ENCODE measurements around the gene FBXO46. TPM values are rescaled to one million over a fixed set of nuclear protein-coding genes. Genes with fewer than 3 reads are reported as not detected.
A peak's percentile ranks its signal among the peaks of the same experiment; 100 is the strongest.

Gene FBXO46
- total and polyA plus RNA-seq, 8 donors, result 12.6 to 19.2 (median 16.9) TPM

GRCh38 chr19:45670670-45671453, 59.8 kb downstream of the FBXO46 start:
- H3K9me3 ChIP-seq, result no peaks in the 10 kb centered on the region
- TF ChIP-seq CTCF (IDR thresholded peaks at IDR 0.05), result no peak
- H3K4me1 ChIP-seq, result peaks cover 13 to 32% of the 10 kb centered on the region in 2 donors
- H3K36me3 ChIP-seq, result no peaks in the 10 kb centered on the region
- ATAC-seq (peak; percentile 85), DNase-seq (peak in 3 of 4 donors; percentile 64 to 94 (median 86))
- no peak overlapping the region for H3K4me3 ChIP-seq
- H3K27ac ChIP-seq, result no peak overlapping the region
- peaks cover 20 to 96% of the 10 kb centered on the region in 2 donors for H3K27me3 ChIP-seq
- intact Hi-C loops (cut with DNase I), result no loop called here

GRCh38 chr19:45668342-45668871, 62.3 kb downstream of the FBXO46 start:
- ATAC-seq, result no peak

DNA sequence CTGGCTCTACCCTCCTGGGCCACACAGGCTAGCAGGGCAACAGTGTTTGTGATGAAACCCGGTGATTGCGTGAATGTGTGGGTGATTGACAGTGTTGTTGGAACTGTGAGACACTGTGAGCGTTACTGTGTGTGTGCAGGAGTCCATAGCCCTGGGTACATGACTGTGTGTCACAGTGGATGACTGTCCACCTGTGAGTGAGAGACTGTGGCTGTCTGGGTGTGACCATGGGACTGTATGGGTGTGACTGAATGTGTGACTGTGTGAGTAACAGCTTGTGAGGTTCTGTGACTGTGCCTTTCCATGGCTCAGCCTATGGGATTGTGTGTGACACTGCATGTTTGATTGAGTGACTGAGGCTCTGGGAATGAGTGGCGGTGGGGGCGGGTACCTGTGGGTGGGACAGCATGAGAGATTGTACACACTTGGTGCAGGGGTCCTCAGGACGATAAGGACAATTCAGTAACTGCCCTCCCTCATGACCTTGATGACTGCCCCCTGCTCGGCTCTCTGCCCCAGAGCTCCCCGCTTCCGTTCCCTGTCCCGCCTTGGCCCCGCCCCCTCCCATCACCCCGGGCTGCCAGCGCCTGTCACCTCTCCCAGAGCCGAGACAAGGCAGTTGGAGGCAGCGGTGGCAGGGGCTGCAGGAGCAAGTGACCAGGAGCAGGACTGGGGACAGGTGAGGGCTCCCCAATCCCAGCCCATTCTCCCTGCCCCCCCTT, 62.9 kb downstream of the FBXO46 start, which contains the start of gene GIPR:
Gene GIPR, plus strand, starts transcription at position 602 of the 722 bp plus-strand sequence. CDS start 1,300 bp downstream, outside the sequence.
- Histone ChIP-seq H3K9me3 (no peaks in the 10 kb centered on the region), H3K4me3 (peak within 1 kb of the TSS; percentile 20 to 42), H3K36me3 (no peaks in the 10 kb centered on the region), H3K27me3 (peaks cover 20 to 88% of the 10 kb centered on the region in 2 donors), H3K4me1 (peaks cover 13 to 28% of the 10 kb centered on the region in 2 donors), H3K27ac (no peak within 1 kb of the TSS)
- ATAC-seq, result peak; percentile 58
- no peak for TF ChIP-seq CTCF (IDR thresholded peaks at IDR 0.05)
- DNase-seq, result peak in 2 of 4 donors; percentile 65 to 89
- intact Hi-C loops (cut with DNase I), result no loop called here

More at GRCh38 chr19:45668342-45668871, 62.3 kb downstream of the FBXO46 start:
- Histone ChIP-seq H3K4me3 (peak overlapping the region; percentile 20 to 42), H3K9me3 (no peaks in the 10 kb centered on the region), H3K27ac (no peak overlapping the region), H3K27me3 (peaks cover 20 to 87% of the 10 kb centered on the region in 2 donors), H3K4me1 (peaks cover 13 to 28% of the 10 kb centered on the region in 2 donors), H3K36me3 (no peaks in the 10 kb centered on the region)
- no peak for TF ChIP-seq CTCF (IDR thresholded peaks at IDR 0.05)
- DNase-seq, result peak in 1 of 4 donors; percentile 82
- intact Hi-C loops (cut with DNase I), result no loop called here

DNA sequence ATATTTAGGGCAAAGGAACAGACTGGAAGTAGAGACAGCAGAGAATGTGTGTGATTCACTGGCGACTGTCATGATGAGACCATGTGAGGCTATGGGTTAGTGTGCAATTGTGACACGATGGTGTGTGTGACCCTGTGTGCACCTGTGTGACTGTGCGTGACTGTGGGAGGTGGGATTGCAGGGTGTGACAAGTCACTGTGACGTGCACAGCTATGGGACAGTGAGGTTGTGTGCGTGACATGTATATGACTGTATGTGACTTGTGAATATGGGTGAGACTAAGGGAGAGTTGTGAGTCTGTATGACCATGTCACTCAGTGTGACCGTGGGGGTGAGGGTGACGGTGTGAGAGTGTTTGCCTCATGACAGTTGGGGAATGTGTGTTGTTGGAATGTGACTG, 66.1 kb downstream of the FBXO46 start:
- TF ChIP-seq CTCF (IDR thresholded peaks at IDR 0.05), result no peak
- no peak for DNase-seq
- Histone ChIP-seq H3K27ac (no peak overlapping the region), H3K27me3 (peaks cover 8 to 76% of the 10 kb centered on the region in 2 donors), H3K36me3 (no peaks in the 10 kb centered on the region), H3K4me1 (peaks cover 13 to 20% of the 10 kb centered on the region in 2 donors), H3K4me3 (no peak overlapping the region), H3K9me3 (no peaks in the 10 kb centered on the region)
- intact Hi-C loops (cut with DNase I), result no loop called here
- no peak for ATAC-seq

GRCh38 chr19:45663800-45664199, 66.9 kb downstream of the FBXO46 start:
- Histone ChIP-seq H3K36me3 (no peaks in the 10 kb centered on the region), H3K4me3 (no peak overlapping the region), H3K27ac (no peak overlapping the region), H3K27me3 (peaks cover under 1 to 72% of the 10 kb centered on the region in 2 donors), H3K9me3 (no peaks in the 10 kb centered on the region), H3K4me1 (peaks cover 5 to 12% of the 10 kb centered on the region in 2 donors)
- DNase-seq, result no peak
- intact Hi-C loops (cut with DNase I), result no loop called here
- no peak for TF ChIP-seq CTCF (IDR thresholded peaks at IDR 0.05)
- ATAC-seq, result no peak

Measured in left lung (tissue), 10 donors.